Hippocampal formation (tissue), 2 donors: ENCODE results near the gene PODXL2.
"Not testable (repeated sequence)": the region's sequence is repeated elsewhere in the genome, so short reads cannot be mapped to it uniquely, and the experiment has no call there.

Source experiments
- DNase-seq, 2 donors: peaks; one replicate each; lab custom pipeline; 2025; lab: John Stamatoyannopoulos, UW

Gene PODXL2

DNA sequence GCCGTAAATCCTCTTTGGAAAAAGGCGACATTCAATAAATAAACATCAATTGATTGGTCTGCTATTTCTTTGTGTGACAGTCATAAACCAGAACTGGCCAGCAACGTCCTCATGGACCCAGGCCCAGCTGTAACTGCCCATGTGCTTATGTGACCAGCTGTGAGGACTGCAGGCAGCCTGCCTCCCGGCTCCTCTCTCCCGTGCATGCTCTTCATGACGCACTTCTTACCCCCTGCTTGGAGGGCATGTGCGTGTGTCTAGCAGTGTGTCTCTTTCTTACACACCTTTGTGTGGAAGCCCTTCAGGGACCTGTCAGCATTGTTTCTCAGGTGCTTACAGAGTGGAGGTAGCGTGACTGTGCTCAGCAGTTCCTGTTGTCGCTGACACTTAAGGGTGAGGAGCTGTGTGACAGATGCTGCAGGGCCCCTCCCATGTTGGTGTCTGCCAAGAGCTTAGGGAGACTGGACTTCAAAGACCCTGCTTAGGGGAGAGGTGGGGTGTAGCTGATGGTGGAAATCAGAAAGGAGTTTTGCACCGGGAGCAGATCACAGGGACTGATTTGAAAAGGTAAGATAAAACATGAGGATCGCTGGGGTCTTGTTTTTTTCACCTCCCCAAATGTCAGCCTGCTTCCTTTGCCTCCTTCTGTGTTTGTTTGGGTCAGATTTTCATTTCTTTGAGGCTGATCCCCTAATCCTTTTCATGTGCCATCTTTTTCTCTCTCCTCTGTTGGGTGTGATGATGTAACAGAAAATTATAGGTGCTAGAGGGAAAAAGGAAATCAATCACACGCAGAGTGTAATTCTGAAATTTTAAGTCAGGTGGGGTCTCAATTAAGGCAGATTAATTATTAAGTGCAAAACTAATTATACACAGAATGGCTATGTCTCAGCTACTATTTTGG is 2.1 kb downstream of the PODXL2 start:
- DNase-seq, result no peak

DNA sequence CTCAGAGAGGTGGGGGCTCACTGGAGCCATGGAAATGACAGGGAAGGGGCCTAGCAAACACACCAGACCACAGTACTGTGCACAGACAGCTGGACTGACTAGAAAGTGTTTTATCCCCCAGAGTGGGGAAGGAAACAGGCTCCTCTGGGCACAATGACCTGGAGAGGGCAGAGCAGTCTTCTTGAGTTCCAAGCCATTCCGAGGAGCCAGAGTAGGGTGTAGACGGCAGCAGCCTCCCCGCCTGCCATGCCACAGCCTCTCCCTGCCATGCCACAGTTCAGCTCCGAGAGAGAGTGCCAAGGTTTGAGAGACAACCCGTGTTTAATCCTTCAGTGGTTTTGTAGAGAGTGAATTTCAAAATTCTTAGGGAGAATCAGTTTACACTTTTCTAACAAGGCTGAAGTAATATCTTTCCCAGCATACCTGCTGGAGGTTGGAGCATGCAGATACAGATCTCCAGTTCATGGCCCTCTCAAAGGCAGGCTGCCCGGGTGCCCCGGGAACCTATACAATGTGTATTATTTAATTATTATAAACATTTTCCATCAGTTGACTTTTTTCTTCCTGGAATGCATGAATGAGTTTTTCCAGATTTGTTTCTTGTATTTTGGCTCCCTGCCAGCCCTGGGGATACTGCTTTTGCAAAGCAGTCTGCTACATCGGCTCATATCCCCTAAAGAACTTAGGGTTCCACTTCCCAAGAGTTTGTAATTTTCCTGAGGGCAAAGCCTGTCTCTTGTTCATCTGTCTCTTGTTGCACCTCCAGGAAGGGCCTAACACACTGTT is 3.2 kb downstream of the PODXL2 start:
- DNase-seq, result no peak

DNA sequence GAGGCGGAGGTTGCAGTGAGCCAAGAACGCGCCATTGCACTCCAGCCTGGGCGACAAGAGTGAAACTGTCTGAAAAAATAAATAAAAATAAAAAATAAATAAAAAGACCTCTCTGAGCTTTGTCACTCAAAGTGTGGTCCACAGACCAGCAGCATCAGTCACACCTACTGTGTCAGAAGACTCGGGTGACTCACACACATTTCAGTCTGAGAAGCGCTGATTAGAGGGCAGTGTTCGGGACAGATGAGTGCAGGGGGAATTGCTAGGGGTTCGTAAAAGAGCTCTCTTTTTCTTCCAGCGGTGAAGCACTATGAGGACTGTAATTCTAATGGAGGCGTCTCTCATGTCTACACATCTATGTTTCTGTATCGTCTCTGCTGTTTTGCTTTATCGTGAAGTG is 5.7 kb downstream of the PODXL2 start:
- no peak for DNase-seq

DNA sequence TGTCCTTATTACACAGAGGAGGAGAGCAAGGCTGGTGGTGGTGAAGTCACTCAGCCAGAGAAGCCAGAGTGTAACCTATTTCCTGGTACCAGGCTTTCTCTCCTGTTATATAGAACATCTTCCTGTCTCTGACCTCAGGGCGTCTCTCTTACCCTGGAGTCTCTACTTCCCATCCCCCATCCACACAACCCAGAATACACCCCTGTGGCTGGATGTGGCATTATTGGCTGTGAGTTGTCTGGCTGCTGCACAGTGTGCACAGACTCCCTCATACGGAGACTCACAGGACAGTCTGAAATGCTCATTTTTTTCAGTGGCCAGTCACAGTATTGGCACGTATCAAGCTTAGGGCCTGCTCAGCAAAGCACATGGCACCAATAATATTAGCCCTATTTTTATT is 8.6 kb downstream of the PODXL2 start:
- DNase-seq, result no peak

DNA sequence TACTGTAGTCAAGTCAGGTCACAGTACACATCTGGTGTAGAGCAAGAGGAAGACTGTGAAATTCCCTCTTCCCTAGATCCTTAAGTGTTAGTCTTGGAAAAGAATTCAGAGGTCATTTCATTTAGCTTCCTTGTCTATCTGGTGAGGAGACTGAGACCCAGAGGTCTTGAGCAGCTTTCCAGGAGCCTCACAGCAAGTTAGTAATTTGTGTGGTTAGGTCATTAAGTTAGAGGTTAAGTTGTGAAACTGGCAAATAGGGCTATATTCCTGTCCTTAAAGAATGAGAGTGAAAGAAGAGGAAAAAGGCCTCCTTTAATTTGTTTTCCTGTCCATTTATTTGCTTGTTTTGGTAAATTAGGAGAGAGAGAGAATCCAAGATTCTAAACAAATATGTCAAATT is 9.0 kb downstream of the PODXL2 start:
- DNase-seq, result no peak

DNA sequence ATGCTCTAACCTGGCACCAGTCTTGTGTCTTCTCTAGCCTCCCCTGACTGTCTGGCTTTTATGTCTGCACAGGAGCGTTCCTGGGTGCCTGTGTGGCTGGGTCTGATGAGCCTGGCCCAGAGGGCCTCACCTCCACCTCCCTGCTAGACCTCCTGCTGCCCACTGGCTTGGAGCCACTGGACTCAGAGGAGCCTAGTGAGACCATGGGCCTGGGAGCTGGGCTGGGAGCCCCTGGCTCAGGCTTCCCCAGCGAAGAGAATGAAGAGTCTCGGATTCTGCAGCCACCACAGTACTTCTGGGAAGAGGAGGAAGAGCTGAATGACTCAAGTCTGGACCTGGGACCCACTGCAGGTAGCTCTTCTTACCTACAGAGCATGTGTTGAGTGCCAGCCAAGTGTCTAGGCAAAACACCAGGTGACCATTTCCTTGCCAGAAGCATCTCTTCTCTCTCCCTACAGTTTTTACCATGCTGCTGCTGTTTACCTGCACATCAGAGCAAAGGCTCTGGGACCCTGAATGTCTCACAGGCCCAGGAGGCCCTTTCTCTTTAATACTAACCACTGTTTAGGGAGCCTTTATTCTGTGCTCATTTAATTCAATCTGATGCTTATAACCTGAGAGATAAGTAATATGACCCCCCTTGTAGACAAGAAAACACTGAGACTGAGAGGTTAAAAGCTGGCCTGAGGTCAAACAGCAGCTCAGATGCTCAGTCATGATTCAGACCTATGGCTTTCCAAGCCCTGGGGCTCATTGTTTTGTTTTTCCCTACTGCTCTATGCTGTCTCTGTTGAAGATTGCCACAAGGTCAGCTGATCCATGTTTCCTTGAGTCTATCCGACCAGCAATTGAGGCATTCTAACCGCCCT is 10.4 kb downstream of the PODXL2 start:
- no peak for DNase-seq

DNA sequence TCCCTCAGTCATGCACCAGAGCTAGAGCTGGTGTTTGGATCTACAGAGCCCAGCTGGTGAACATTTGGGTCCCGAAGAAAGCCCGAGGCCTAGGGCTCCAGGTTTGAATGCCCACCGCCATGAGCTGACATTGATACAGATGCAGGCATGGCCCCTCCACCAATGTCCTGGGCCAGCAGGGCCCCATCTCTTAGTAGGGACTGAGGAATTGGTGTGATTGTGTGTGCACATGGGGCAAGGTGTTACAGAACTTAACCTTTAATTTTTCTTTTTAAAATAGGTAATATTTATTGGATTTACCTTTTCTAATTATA is 11.0 kb downstream of the PODXL2 start:
- DNase-seq, result no peak

DNA sequence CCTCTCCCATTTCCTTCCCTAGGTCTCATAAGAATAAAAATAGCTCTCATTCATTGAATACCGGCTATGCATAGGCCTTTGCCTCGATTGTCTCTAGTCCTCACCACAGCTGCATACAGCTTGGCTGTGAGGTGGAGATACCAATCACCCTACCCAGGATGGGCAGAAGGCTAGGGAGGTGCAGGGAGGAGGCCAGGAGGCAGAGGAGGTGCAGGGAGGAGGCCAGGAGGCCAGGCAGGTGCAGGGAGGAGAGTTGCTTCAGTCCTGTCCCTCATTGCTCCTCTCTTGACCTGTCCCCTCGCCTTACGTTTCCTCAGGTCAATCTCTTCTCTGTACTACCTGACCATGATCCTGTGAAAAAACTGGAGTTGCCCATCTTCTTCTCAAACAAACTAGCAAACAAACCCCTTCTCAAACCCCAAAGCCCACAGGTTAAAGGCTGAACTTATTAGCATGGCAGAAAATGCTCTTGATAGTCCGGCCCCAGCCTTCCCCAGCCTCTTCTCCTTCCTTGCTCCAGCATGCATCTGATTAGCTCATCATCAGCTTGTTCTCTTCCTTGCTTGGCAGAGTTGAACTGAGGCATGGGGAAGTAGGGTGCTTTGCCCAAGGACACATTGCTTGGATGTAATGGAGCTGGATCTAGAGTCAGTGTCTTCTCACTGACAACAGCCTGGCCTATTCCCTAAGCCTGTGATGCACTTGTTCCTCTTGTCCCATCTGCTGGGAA is 15.8 kb downstream of the PODXL2 start:
- DNase-seq, result no peak

DNA sequence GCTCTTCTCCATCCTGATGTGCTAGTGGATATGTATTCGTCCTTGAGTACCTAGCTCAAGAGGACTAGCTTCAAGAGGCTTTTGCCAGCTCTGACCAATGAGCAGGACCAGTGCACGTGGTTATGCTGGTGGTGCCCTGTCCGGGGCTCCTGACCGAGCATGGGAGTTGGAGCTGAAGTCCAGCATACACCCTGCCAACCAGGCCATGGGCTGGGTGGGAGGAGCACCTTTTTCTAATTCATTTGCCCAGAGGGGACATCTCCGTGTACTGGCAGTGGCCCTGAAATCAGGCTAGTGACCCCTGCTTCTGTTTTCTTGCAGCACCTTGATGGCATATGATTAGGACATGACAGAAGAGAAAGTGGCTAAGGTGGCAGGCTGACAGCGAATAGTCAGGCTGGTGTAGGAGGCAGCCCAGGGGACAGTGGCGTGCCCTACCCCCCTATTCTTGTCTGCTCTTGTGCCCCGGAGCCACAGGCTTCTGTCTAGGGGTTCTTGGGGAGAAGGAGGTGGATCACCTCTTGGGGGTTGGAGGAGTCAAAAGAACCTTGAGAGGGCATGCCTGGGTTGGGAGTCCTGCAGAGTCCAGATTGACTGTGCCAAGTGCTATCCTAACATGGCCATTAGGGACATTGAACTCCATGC is 16.5 kb downstream of the PODXL2 start:
- no peak for DNase-seq

DNA sequence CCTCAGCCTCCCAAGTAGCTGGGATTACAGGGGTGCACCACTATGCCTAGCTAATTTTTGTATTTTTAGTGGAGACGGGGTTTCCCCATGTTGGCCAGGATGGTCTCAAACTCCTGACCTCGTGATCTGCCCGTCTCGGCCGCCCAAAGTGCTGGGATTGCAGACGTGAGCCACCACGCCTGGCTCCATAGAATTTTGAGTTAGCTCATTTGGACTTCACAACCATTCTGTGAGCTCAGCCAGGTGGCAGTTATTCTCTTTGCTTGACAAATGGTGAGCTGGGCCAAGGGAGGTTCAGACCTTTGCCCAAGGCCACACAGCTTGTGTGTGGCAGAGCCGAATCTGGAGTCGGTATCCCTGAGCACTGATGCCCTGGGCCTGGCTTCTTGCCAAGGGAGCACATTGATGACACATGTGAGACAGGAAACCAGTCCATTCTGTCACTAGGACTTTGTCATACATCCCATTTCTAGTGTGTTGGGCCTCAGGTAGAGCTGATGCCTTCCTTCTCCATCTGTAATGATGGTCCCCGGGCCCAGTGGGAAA is 17.6 kb downstream of the PODXL2 start:
- no peak for DNase-seq

DNA sequence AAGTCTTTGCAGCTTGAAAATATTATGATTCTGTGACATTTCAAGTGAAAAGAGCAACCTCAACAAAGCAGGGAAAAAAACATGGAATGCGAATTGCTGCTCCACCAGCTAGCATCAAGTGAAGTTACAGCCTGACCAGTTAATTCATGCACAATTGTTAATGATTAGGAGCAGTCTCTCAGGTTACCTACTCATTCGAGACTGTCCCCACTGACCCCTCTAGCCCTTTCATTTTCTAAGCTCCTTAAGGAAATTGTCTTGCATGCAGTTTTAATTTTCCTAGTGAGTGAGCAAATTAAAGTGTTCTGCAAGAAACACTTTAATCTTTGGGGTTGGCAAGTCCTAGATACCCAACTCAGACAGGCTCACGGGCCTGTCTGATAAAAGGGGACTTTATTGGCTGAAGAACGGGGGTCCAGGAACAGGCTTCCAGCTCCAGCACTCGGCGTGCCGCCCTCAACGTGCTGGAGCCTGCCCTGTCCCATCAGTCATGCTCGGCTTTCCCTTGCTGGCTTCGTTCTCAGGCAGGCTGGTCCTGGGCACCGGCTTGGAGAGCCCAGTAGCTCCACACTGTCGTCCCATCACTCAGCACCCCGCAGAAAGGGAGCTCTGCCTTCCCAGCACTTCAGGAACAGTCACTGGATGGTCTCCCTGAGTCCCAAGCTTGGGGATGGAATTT is 18.3 kb downstream of the PODXL2 start:
- DNase-seq, result no peak

DNA sequence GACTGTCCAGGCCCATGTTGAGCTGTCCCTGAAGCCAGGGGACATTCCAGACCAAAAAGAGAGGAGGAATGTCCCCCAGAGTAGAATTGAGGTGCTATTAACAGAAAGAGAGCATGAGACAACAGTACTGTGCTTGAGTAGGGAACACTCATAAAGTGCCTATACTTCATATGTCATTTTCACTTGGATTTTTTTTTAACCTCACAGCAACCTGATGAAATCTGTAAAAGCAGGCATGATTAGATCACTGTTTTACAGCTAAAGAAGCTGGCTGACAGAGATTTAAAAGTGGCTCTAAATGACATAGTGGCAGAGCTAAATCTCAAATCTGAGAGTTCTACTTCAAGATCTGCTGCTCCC is 18.8 kb downstream of the PODXL2 start:
- no peak for DNase-seq

DNA sequence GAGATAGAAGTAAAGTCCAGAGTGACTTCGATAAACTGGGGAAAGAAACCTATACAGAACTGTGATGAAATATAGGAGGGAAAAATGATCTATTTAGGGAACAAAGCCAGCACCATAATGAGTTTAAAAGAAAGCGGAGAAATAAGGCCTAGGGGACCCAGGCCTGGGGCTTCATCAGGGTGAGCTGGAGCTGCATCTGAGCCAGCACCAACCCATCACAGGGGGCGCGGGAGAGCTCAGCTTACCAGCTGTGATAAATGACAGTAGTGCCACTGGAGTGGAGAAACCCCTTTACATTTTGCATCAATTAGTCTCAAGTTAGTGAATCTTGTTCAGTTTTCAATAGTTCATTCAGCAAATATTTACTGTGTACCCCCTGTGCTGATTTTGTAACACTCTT is 21.3 kb downstream of the PODXL2 start:
- DNase-seq, result no peak

DNA sequence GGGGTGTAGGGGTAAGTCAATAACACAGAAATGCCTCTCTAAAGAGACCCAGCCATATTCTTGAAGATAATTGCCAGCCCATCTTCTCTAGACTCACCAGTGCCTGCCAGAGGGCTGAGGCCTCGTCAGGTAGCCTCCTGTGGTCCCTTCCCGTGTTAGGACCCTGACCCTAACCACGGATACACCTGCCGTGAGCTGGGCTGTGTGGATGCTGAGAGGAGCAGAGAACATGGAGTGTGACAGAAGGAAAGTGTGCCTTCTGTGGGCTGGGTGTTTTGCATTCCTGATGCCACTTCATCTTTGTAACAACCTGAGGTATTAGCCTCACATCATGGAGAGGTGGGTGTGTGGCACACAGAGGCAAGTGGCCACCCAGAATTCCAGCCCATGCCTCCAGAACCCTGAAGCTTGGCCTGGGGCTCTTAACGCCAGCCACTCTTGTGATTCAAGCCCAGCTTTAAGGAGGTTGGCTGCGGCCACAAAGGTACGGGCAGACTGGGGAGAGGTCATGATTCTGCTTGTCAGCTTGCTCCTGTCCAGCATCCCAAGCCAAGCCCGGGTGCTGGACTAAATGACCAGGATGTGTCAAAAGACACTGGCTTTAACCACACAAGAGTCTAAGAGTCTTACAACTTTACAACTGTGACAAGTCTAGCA is 22.7 kb downstream of the PODXL2 start:
- no peak for DNase-seq

DNA sequence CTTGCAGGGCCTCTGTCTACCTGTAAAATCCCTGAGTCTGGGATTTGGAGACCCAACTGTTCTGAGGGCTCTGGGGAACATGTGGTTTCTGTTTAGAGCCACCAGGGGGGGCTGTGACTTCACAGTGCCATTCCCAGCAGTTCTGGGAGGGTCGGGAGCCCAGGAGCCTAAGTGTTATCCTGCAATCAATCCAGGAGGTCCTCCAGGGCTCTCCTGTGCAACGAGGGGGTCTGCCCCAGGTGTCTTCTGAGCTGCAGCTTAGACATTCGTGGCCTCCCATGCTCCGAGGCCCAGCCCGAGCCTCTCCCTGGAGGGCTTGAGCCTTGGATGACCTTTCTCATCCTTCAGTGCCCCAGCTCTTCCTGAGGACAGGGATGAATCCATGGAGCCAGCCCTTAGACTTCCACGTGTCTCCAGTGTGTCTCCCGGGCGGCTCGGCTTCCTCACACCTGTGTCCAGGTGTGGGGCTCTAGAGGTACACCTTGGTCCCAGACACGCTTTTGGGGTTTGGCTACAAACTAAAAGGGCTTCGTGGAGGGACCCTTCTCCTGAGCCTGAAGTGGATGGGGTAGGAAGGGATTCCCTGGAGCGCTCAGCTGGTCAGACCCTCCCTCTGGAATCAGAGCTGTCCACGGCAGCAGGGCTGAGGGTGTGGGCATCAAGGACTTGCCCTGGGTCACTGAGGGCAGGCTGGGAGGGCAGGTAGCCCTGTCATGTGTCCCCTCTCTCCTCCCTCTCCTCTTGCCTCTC is 23.4 kb downstream of the PODXL2 start:
- DNase-seq, result peak in 1 of 2 donors; percentile 6

DNA sequence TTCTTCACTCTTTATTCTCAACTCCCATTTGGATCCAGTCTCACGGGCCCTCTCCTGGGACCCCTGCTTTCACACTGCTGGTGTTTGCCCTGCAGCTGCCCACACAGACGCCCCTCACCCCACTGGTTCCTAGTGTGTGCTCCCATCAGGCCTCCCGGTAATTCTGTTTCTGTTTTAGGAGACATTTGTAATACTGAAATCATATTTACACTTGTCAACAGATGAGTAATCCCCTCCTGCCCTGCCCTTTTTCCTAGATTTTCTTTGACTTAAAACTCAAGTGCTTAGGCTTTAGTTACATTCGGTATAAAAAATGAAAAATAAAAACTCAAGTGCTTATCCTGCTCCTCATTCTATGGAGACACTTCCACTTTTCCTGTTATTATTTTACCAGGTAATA is 25.4 kb downstream of the PODXL2 start:
- DNase-seq, result no peak

DNA sequence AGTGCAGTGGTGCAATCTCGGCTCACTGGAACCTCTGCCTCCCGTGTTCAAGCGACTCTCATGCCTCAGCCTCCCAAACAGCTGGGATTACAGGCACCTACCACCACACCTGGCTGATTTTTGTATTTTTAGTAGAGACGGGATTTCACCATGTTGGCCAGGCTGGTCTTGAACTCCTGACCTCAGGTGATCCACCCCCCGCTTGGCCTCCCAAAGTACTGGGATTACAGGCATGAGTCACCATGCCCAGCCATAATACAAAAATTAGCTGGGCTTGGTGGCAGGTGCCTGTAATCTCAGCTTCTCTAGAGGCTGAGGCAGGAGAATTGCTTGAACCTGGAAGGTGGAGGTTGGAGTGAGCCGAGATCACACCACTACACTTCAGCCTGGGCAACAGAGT is 26.0 kb downstream of the PODXL2 start:
- DNase-seq, result not testable (repeated sequence)

DNA sequence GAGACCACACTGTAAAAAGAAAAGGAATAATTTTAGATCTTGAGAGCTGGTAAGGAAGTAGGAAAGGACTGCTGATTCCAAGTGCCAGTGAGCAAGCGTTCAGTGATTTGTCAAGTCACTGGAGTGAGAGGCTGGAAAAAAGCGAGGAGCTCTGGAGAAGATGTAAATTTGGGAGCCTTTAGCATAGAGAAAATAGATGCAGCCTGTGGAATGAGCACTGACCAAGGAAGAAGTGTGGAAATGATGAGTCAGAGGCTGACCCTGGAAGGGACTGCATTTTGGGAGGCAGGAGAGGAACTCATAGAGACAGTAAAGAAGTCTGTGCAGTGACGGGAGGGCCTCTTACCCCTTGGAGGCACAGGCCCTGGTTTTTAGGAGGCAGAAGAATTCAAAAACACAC is 26.7 kb downstream of the PODXL2 start:
- no peak for DNase-seq

DNA sequence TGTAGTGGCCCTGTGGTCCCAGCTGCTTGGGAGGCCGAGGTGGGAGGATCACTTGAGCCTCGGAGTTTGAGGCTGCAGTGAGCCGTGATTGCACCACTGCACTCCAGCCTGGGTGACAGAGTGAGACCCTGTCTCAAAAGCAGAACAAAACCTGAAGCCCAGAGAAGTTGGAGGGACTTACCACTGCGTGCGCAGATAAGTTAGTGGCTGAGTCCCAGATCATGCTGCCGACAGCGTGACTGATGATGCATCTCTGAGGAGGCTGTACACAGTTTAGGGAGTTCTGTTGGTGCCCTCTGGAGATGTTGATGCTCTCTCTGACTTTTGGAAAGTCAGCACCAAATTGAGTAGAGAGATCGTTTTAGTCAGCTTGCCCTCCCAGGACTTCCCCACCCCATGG is 27.9 kb downstream of the PODXL2 start:
- DNase-seq, result no peak
